H54 (cell line): ENCODE data around the gene ARHGAP42.

Experiments used
- DNase-seq: peaks from one replicate; pipeline ENCODE4 v3.0.0; 2011; ENCODE audit warnings: low spot score, mixed read lengths; ENCODE audit not compliant: insufficient read length
- FAIRE-seq: peaks from 3 replicates; lab custom pipeline; 2011; peaks lifted over from hg19 to GRCh38; lab: Jason Lieb, UNC
- POLR2A ChIP-seq: IDR thresholded peaks from 2 replicates; pipeline ENCODE4 v1.6.1; 2011; ENCODE audit warnings: low read depth, mild to moderate bottlenecking, low read length

ARHGAP42 gene

DNA sequence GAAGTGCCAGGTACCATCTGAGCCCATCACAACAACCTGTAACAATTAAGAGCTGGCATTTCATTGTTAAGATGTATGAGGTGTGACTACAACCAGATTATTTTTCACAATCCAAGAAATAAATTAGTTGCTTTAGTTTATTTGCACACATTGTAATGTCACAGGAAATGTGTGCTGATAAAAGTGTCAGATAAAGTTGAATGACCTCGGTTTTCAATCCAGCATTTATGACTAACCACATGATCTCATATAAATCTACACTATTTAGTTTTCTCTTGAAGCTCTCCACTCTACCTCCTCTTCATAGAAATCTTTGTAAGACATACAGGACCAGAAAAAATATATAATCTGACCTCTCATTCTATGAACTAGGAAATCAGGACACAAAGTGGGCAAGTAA lies 276.3 kb downstream of the ARHGAP42 start:
- FAIRE-seq (no peak), DNase-seq (no peak)
- no peak for TF ChIP-seq POLR2A

DNA sequence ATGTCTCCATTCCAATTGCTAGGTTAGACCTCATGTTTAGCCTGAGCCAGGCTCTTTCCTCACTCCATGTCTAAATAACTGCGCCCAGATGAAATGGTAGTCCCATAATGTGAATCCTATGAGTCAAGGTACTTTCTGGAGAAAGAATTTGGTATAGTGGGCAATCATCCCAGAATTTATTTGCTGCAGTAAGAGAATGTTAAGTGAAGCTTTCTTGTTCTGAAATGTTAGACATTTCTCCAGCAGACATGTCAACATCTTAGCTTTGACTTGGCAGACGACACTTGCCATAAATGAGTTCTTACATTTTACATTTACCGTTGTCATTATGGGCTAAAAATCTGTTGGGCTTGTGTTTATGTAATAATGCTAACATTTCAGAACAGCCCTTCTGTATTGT lies 277.3 kb downstream of the ARHGAP42 start:
- no peak for TF ChIP-seq POLR2A
- FAIRE-seq, result no peak
- DNase-seq, result no peak

DNA sequence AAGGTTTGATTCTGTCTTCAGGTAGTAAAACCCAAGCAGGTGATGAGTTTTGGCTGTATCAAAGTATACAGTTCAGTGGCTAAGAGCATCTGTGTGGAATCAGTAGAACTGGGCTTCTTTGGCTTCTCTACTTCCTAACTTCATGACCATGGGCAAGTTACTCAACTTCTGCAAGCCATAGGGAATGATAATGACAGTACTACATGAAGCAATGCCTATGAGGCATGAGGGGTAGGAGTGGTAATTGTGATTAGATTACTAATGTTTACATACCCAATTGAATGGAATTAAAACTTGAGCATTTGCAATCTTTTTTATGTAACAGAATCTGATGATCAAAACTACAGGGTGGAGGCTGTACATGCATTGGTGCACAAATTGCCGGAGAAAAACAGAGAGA lies 278.3 kb downstream of the ARHGAP42 start:
- TF ChIP-seq POLR2A, result no peak
- DNase-seq (no peak), FAIRE-seq (no peak)

DNA sequence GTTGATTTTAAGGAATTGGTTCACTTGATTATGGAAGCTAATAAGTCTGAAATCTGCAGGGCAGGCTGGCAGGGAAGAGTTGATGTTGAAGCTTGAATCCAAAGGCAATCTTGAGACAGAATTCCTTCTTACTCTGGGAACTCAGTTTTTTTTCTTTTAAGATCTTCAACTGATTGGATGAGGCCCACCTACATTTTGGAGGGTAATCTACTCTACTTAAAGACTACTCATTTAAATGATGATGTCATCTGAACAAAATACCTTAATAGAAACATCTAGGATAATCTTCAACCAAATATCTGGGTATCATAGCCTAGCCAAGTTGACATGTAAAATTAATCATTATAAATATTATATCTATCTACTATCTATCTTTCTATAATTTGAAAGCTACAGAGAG lies 279.3 kb downstream of the ARHGAP42 start:
- TF ChIP-seq POLR2A, result no peak
- no peak for FAIRE-seq
- DNase-seq, result no peak

DNA sequence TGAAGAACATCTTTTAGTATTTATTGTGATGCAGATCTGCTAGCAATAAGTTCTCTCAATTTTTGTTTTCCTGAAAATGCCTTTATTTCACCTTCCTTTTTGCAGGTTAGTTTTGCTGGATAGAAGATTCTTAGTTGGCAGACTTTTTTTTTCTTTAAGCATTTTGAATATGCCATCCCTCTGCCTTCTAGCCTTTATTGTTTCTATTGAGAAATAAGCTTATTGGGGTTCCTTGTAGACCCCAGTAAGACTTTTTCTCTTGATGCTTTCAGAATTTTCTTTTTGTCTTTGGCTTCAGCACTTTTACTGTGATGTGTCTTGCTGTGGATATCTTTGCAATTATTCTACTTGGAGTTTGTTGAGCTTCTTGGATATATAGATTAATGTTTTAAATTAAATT lies 281.9 kb downstream of the ARHGAP42 start:
- TF ChIP-seq POLR2A, result no peak
- DNase-seq, result no peak

DNA sequence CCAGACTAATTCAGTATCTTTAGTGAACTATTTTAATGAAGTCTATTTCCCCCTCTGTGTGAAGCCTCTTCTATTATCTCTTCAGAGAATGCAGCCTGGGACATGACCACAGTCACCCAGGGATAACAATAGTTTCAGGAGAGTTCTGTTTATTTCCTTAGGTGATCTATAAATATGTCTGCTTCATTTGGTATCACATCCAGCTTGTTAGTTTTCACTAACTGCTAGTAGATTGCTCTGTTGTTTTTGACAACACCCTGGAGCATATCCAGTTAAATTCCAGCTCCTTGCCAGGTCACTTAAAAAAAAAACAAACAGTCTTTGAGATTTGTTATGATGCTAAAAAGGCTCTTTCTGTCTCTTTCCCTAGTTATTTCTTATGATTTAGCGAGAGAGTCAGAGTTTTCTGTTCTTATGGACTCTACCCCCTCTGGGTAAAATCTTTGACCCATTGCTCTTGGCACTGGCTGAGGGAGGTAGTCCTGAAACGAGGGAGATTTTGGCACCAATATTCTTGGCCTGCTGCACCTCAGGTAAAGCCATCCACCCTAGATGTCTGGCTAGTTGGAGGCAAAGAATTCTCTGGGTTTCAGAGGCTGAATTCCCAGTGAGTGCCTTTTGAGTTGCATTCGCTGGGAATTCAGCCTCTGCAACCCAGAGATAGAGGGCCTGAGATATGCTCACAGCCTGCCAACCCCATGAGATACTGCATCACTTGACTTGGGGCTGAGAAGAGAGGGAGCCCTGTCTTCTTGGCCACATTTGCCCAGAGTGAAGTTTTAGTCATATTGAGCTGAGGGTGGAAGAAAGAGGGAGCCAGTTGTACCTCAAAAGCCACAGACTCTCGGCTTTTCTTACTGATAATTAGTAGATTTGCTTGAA lies 283.4 kb downstream of the ARHGAP42 start:
- no peak for TF ChIP-seq POLR2A
- FAIRE-seq (no peak), DNase-seq (no peak)

More for the DNA sequence above, 281.9 kb downstream of the ARHGAP42 start:
- FAIRE-seq, result no peak

DNA sequence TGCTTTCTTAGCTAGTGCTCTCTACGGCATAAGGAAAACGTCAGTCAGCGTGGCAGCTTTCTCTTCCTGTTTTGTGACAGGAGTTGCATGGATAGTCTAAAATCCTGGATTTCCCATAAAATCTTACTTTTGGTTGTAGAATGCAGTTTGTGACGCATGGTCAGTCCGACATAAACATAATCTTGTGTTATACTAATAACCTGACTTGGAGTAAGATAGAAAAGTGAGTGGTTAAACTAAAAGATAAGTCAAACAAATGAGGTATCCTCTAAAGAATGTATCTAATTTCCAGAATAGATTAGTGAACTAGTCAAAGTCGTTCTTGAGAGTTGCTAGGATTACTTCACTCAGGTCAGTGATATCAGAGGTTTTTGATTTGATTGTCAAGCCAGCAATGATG lies 285.0 kb downstream of the ARHGAP42 start:
- TF ChIP-seq POLR2A, result no peak
- no peak for DNase-seq
- no peak for FAIRE-seq

DNA sequence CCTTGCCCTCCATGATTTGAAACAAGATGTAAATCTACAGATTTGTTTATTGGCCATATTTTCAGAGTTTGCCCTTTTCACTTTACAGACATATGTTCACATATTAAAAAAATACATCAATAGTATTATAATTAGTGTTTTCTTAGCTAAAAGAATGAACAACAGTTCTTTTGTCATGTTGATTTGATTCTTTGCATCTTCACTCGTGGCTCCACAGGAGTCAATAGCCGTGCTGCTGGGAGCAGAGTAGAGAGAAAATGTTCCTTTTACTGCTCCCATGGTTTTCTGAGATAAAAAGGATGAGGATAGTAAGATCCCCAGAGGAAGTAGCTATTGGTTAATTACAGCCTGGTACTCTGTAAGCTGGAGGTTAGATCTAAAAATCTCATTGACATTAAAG lies 291.4 kb downstream of the ARHGAP42 start:
- TF ChIP-seq POLR2A, result no peak
- DNase-seq, result no peak
- no peak for FAIRE-seq

DNA sequence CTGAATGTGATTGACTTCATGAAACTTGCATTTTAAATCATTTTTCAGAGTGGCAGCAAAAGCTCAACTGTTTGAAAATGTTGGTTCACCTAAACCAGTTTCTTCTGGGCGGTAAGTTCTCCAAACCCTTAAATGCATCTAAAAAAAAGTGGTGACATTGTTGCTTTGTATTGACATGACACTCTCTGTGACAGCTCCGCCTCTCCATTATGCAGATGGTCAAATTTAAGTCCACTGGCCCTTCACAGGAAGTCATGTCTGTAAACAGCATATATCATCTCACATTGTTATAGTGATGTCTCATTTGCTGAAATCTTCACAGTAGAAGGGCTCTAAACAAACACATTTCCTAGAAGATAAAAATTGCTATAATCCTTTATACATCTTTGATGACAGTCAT lies 291.9 kb downstream of the ARHGAP42 start:
- DNase-seq, result no peak
- no peak for FAIRE-seq
- TF ChIP-seq POLR2A, result no peak

DNA sequence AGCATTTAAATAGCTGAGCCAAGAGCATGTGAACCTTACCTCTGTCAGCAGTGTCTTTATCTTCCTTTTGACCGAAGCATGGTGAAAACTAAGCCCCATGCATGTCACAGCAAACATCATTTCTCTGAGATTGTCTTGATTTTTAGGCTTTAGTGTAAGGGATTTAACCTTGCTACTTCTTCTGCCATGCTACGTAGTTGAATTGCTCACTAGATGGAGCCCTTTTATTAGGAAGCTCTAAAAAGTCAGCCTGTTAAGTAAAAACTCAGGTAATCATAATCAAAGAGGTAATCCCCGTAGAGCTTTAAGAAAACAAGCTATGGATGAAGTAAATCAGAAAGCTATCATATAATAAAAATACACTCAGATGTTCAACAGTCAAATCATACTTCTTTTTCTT lies 293.1 kb downstream of the ARHGAP42 start:
- TF ChIP-seq POLR2A, result no peak
- FAIRE-seq, result no peak
- DNase-seq, result no peak

DNA sequence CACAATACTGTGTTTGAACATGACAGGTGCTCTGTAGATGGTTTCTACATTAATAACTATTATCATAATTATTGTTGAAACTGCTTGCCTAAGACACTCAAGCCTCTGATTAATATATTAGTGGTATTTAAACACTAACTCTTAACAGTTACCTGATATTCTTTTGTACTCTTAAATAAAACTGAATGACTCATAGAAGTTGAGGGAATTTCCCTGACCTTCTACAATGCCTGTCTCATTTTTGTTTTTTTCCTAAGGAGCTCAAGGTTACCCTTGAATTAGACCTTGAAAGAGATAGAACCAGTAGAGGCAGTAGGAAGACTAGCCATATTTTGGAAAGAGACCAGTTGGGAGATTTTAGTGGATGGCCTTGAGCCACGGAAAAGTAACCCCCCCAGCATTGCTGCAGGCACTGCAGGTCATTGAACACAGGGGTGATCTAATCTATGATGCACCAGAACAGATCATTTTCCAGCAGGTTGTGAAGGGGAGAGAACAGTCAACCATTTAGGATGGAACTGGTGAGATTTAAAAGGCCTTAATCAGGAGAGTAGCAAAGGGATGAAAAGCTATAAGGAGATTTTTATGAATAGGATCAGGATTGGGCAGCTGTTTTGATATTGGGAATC lies 294.2 kb downstream of the ARHGAP42 start:
- no peak for DNase-seq
- no peak for FAIRE-seq
- no peak for TF ChIP-seq POLR2A

DNA sequence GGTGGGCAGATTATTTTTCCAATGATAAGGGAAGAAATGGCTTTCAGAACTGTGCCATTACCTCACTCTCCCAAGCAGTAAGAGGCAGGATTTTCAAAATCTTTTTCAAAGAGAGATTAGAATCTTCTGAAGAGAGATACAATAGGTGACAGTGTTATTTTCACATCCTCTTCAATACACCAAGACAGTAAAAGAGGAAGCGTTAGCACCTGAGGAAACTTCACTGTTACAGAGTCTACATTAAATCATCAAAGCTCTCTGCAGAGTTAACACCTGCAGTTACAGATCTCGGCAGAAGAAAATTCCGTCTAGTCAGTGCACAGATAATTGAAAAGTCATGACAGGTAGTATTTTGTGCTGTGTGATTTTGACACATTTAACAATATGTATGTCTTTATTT lies 297.6 kb downstream of the ARHGAP42 start:
- FAIRE-seq (no peak), DNase-seq (no peak)
- TF ChIP-seq POLR2A, result no peak

DNA sequence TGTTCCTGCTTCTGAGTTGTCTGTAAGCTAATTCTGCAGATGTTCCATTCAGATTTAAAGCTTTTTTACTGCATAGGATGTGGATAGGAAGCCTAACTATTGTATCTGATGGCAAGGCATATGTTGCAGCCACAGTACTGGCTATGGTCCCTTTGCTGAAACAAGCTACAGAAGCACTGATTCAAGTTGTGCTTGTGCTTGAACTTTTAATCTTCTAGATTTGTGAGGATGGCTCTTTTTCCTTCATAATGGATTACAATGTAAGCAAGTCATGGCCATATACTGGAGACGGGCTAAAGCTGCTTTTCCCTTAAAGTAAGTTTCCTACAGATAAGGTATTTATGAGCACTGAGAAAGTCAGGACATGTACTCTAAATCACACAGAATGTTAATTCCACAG lies 303.8 kb downstream of the ARHGAP42 start:
- FAIRE-seq (no peak), DNase-seq (no peak)
- TF ChIP-seq POLR2A, result no peak

DNA sequence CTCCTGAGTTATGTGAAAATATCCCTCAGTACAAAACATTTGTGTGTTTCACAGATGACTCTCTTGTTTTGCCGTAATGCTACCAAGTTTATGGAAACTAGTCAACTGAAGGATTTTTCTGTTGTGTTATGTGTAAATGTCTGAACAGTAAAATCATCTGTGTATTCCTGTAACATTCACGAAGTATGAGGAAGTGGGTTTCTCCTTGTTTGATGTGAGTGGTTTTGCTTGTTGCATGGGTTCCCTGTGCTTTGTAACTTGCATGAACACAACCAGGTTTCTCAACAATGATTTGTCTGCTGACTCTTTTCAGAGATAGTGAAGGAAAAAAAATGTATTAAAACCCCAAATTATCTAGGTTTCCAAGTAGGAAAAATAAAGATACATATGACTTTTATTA lies 304.5 kb downstream of the ARHGAP42 start:
- no peak for TF ChIP-seq POLR2A
- DNase-seq (no peak), FAIRE-seq (no peak)

DNA sequence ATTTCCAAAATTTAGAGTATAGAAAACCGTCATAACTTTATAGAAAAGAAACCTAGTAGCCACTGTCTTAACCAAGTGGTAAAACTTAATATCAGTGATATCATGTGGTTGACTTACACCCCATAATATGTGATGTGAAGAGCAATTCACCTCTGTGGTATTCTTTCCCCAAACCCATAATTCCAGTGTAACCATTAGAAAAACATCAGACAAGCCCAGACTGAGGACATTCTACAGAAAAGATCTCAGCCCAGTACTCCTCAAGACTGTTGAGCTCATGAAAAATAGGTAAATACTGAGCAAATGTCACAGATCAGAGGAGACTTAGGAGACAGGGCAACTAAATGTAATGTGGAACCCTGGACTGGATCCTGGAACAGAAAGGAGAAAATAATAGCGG lies 307.9 kb downstream of the ARHGAP42 start:
- no peak for TF ChIP-seq POLR2A
- DNase-seq, result no peak
- FAIRE-seq, result no peak
